Endothelial cell of umbilical vein (primary cell): ENCODE measurements around the gene CCDC124. TPM values are rescaled to one million over a fixed set of nuclear protein-coding genes. Genes with fewer than 3 reads are reported as not detected.
A peak's percentile ranks its signal among the peaks of the same experiment; 100 is the strongest.

ENCODE experiments used
- BruUV-seq: library from RNA; stranded (reverse); fragments of 400-500 nt; replicated peaks from 2 replicates; lab custom pipeline; 2021; lab: Mats Ljungman, UMichigan
- CTCF ChIA-PET: fragments of 300-600, 350-600 bp; sonication (Branson Sonifier 250); formaldehyde crosslinking; loops from one replicate; lab custom pipeline; 2021; ENCODE audit warnings: antibody characterized with exemption, inconsistent platforms; lab: Charles Lee
- POLR2A ChIA-PET: fragments of 300-600, 350-600 bp; sonication (Branson Sonifier 250); formaldehyde crosslinking; loops from one replicate; lab custom pipeline; 2021; ENCODE audit warnings: antibody characterized with exemption, inconsistent platforms; lab: Charles Lee
- DNase-seq: peaks from one replicate; pipeline ENCODE4 v3.0.0-alpha.2; 2011; ENCODE audit warnings: low read depth, low spot score
- FAIRE-seq: peaks from 2 replicates; lab custom pipeline; 2011; peaks lifted over from hg19 to GRCh38; lab: Jason Lieb, UNC
- H2AFZ ChIP-seq: 2 replicates; pipeline ENCODE4 v1.6.0; 2012; ENCODE audit warnings: low read depth, low read length, control low read depth, inconsistent platforms
- H3K27ac ChIP-seq: 2 replicates; pipeline ENCODE4 v1.5.1; 2011; ENCODE audit warnings: low read depth, mild to moderate bottlenecking, control low read depth, low read length, moderate library complexity; ENCODE audit not compliant: insufficient read depth
- H3K27me3 ChIP-seq, 2 experiments: 2 replicates each; pipeline versions ENCODE4 v1.6.0 to v1.6.1; 2011; ENCODE audit warnings: low read length in 2 of 2, mixed read lengths in 1 of 2; ENCODE audit not compliant: control insufficient read depth in 2 of 2, insufficient read depth in 2 of 2
- H3K36me3 ChIP-seq, 2 experiments: 2 replicates in 1 of 2; 3 replicates in 1 of 2; pipeline ENCODE4 v1.5.1; 2011; ENCODE audit warnings: low read length in 2 of 2, mild to moderate bottlenecking in 1 of 2, moderate library complexity in 1 of 2; ENCODE audit not compliant: control insufficient read depth in 2 of 2, insufficient read depth in 2 of 2; ENCODE audit errors: extremely low read depth in 1 of 2
- H3K4me1 ChIP-seq: 3 replicates; pipeline ENCODE4 v1.5.1; 2011; ENCODE audit warnings: mild to moderate bottlenecking, low read length; ENCODE audit not compliant: control insufficient read depth, insufficient read depth; ENCODE audit errors: extremely low read depth
- H3K4me2 ChIP-seq: 2 replicates; pipeline ENCODE4 v1.6.1; 2011; ENCODE audit warnings: low read length, control low read depth, mixed read lengths; ENCODE audit not compliant: insufficient read depth
- H3K4me3 ChIP-seq, 3 experiments: fragments of 200-600 bp in 1 of 3; sonication (generic), shearing (Covaris generic) in 1 of 3; replicated peaks in 1 of 3; 2 replicates each; pipeline ENCODE4 v1.5.1; 2011 to 2016; ENCODE audit warnings: control low read depth in 3 of 3, low read length in 3 of 3, mild to moderate bottlenecking in 2 of 3, inconsistent platforms in 1 of 3, low read depth in 1 of 3, moderate library complexity in 1 of 3; ENCODE audit not compliant: insufficient read depth in 1 of 3
- H3K79me2 ChIP-seq: 2 replicates; pipeline ENCODE4 v1.6.0; 2012; ENCODE audit warnings: low read length, inconsistent platforms; ENCODE audit not compliant: control insufficient read depth, insufficient read depth
- H3K9ac ChIP-seq: replicated peaks from 2 replicates; pipeline ENCODE3; 2011; ENCODE audit warnings: low read length, control low read depth; ENCODE audit not compliant: insufficient read depth; ENCODE audit errors: extremely low read depth
- H3K9me1 ChIP-seq: replicated peaks from 3 replicates; pipeline ENCODE4 v1.6.0; 2011; ENCODE audit warnings: mild to moderate bottlenecking, low read length; ENCODE audit not compliant: control insufficient read depth, insufficient read depth; ENCODE audit errors: extremely low read depth
- H3K9me3 ChIP-seq: replicated peaks from 2 replicates; pipeline ENCODE4 v1.5.1; 2012; ENCODE audit warnings: low read length, inconsistent platforms; ENCODE audit not compliant: control insufficient read depth, insufficient read depth
- H4K20me1 ChIP-seq: replicated peaks from 2 replicates; pipeline ENCODE3; 2011; ENCODE audit warnings: mild to moderate bottlenecking, low read length; ENCODE audit not compliant: control insufficient read depth, insufficient read depth; ENCODE audit errors: extremely low read depth
- CTCF ChIP-seq, 2 donors: IDR thresholded peaks; 1 replicate in 1 of 2; 2 replicates in 1 of 2; pipeline ENCODE4 v1.5.1; 2011; ENCODE audit warnings: low read length in 2 of 2, mild to moderate bottlenecking in 2 of 2, moderate library complexity in 2 of 2, control low read depth in 1 of 2, inconsistent platforms in 1 of 2, low read depth in 1 of 2; ENCODE audit not compliant: insufficient read depth in 1 of 2; ENCODE audit errors: extremely low read depth in 1 of 2
- EZH2 ChIP-seq: IDR thresholded peaks from 2 replicates; pipeline ENCODE4 v1.6.1; 2012; ENCODE audit warnings: borderline replicate concordance, low read depth, mild to moderate bottlenecking, moderate library complexity, low read length, inconsistent platforms; ENCODE audit not compliant: severe bottlenecking
- GATA2 ChIP-seq: IDR thresholded peaks from 2 replicates; pipeline ENCODE4 v1.7.0; 2011; ENCODE audit warnings: low read depth, mild to moderate bottlenecking, moderate library complexity, mixed read lengths, low read length; ENCODE audit not compliant: insufficient read length, insufficient read depth
- JUN ChIP-seq: IDR thresholded peaks from 2 replicates; pipeline ENCODE4 v1.6.1; 2011; ENCODE audit warnings: borderline replicate concordance, low read depth; ENCODE audit not compliant: insufficient read length, insufficient read depth
- MAX ChIP-seq: IDR thresholded peaks from 2 replicates; pipeline ENCODE4 v1.6.1; 2011; ENCODE audit not compliant: insufficient read depth, insufficient read length
- MYC ChIP-seq: IDR thresholded peaks from one replicate; pipeline ENCODE4 v1.6.1; 2011; ENCODE audit warnings: mild to moderate bottlenecking, low read depth, low read length
- POLR2A ChIP-seq: IDR thresholded peaks from 2 replicates; pipeline ENCODE4 v1.6.1; 2012; ENCODE audit warnings: low read depth, mild to moderate bottlenecking, control low read depth, low read length
- POLR2AphosphoS5 ChIP-seq: IDR thresholded peaks from 2 replicates; pipeline ENCODE4 v1.6.1; 2012; ENCODE audit warnings: low read depth, mild to moderate bottlenecking, control low read depth, low read length, moderate library complexity; ENCODE audit not compliant: insufficient read depth
- dilution Hi-C: fragments of 300-500 bp; cut with MboI; formaldehyde crosslinking; loops from one replicate; pipeline ENCODE4 v1.15.0; 2019; ENCODE audit warnings: low sequenced_read_pairs; ENCODE audit not compliant: extremely low pct_ligation_motif_present
- intact Hi-C: fragments of 100-400 bp; cut with micrococcal nuclease; formaldehyde crosslinking; loops from one replicate; pipeline ENCODE4 v1.10.0; 2022
- polyA plus RNA-seq, 4 experiments: library from polyadenylated mRNA; depleted of rRNA in 3 of 4; stranded (reverse) in 3 of 4; unstranded in 1 of 4; fragments of >200 nt; gene quantifications; 2 replicates each; pipeline versions ENCODE4 v1.2.1 to v1.2.3, GENCODE V29; 2011 to 2012; ENCODE audit warnings: missing spikeins in 1 of 4
- total RNA-seq: library from RNA; stranded (reverse); gene quantifications from 2 replicates; pipeline ENCODE4 v1.2.3, GENCODE V29; 2021

CCDC124 gene
- total and polyA plus RNA-seq, 2 donors (not counting 3 experiments of a cell fraction or from before 2014, with no cell fraction given), result 101 to 115 TPM

- peak overlapping the region in 2 of 3 experiments; percentile 36 to 54 for H3K4me3 ChIP-seq
- peak overlapping the region; percentile 32 for H2AFZ ChIP-seq
- POLR2A ChIA-PET, result interaction anchor here (0.9 kb wide), 1 partner anchor 16 kb away, joined by 3 read pairs; the partner anchor contains the start of gene CCDC124
- no peaks in the 10 kb centered on the region for H3K79me2 ChIP-seq
- no peak overlapping the region for H3K9ac ChIP-seq
- TF ChIP-seq CTCF (IDR thresholded peaks at IDR 0.05; ENCODE audit: extremely low read depth in 1 of 2, insufficient read depth in 1 of 2, low read depth in 1 of 2, low read length in 2 of 2) (no peak), JUN (no peak), MAX (no peak), POLR2AphosphoS5 (no peak), MYC (no peak), GATA2 (no peak), EZH2 (no peak), POLR2A (no peak)
- no peak for DNase-seq
- peaks cover 0 to 4% of the 10 kb centered on the region in 2 experiments for H3K36me3 ChIP-seq
- dilution Hi-C loops (no loop called here), intact Hi-C loops (no loop called here)
- H4K20me1 ChIP-seq, result no peaks in the 10 kb centered on the region
- BruUV-seq, result no TSS peak
- peak overlapping the region; percentile 10 for H3K4me2 ChIP-seq
- H3K4me1 ChIP-seq, result peaks cover 8% of the 10 kb centered on the region
- H3K27me3 ChIP-seq, result peaks cover 44 to 45% of the 10 kb centered on the region in 2 experiments
- H3K9me3 ChIP-seq, result no peaks in the 10 kb centered on the region
- CTCF ChIA-PET, result interaction anchor here (0.7 to 2.8 kb wide), 7 partner anchors 10 to 89 kb away, joined by 3 to 25 read pairs (median 8); partner anchors contain the start of genes CCDC124 and RPL18A
- no peak overlapping the region for H3K27ac ChIP-seq
- no peak for FAIRE-seq
- no peaks in the 10 kb centered on the region for H3K9me1 ChIP-seq
Measured at GRCh38 chr19:17948514-17948900, 15.7 kb downstream of the CCDC124 start.
